Measurements from ENCODE around the gene COG8.
"Not testable (repeated sequence)": the region's sequence is repeated elsewhere in the genome, so short reads cannot be mapped to it uniquely, and the experiment has no call there.

The COG8 gene

GRCh38 chr16:69367980-69368379 lies 28.6 kb upstream of the COG8 start:
- H3K4me1 ChIP-seq (ENCODE audit: control insufficient read depth, insufficient read depth, low read length): peaks cover 7% of the 10 kb centered on the region
- H3K4me3 ChIP-seq (ENCODE audit: low read length): no peak overlapping the region
- H3K36me3 ChIP-seq (ENCODE audit: insufficient read depth, low read length): peaks cover 60% of the 10 kb centered on the region
- no peak overlapping the region for H3K9ac ChIP-seq (ENCODE audit: low read depth, low read length)
- no peak overlapping the region for H3K4me2 ChIP-seq (ENCODE audit: low read length)
- no peaks in the 10 kb centered on the region for H3K27me3 ChIP-seq (ENCODE audit: control insufficient read depth, insufficient read depth, low read length)
- H3K9me3 ChIP-seq (replicated peaks; ENCODE audit: low read length): no peaks in the 10 kb centered on the region

- Histone ChIP-seq H3K9me3 (replicated peaks; ENCODE audit: low read length) (no peaks in the 10 kb centered on the region), H3K4me2 (ENCODE audit: low read length) (no peak overlapping the region), H3K36me3 (ENCODE audit: insufficient read depth, low read length) (peaks cover 57% of the 10 kb centered on the region), H3K4me1 (ENCODE audit: control insufficient read depth, insufficient read depth, low read length) (peaks cover 7% of the 10 kb centered on the region), H3K4me3 (ENCODE audit: low read length) (no peak overlapping the region), H3K27me3 (ENCODE audit: control insufficient read depth, insufficient read depth, low read length) (no peaks in the 10 kb centered on the region), H3K9ac (ENCODE audit: low read depth, low read length) (peak overlapping the region; percentile 9)
Measured at GRCh38 chr16:69366431-69366830, 27.1 kb upstream of the COG8 start.

DNA sequence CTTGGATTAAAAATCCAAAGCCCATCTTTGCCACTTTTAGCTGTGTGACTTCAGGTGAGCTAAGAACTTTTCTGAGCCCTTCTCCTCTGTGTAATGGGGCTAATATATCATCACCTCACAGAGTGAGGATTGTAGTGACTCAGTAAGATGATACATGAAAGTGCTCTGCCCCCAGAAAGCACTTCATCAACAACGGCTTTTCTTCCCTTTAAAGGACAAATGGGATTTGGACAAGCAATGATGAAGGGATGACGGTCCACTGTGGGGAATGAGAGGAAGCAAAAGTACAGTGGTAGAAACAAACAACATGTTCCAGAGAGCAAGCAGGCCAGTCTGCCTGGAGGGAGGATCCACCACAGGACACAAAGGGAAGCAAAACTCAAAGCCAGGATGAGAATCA lies 26.5 kb upstream of the COG8 start:
- Histone ChIP-seq H3K27me3 (ENCODE audit: control insufficient read depth, insufficient read depth, low read length) (no peaks in the 10 kb centered on the region), H3K4me2 (ENCODE audit: low read length) (no peak overlapping the region), H3K4me3 (ENCODE audit: low read length) (no peak overlapping the region)

DNA sequence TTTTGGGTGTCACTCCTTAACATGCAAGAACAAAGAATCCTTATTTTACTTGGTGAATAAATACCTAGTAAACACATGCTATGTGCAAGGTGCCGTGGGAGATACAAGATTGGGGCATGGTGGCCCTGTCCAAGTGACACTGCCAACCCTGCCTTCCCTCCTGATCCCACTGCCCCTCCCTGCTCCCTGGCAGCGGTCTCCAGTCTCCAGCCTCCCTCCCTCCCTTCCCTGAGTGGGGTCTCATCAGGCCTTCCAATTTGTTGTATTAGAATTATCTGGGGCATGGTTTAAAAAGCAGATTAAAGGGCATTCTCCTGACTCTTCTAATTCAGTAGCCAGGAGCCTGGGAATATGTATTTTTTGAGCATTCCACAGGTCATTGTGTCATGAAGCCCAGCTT lies 24.7 kb upstream of the COG8 start:
- Histone ChIP-seq H3K9ac (ENCODE audit: low read depth, low read length) (no peak overlapping the region), H3K4me1 (ENCODE audit: control insufficient read depth, insufficient read depth, low read length) (peaks cover 7% of the 10 kb centered on the region), H3K4me2 (ENCODE audit: low read length) (no peak overlapping the region), H3K36me3 (ENCODE audit: insufficient read depth, low read length) (peaks cover 40% of the 10 kb centered on the region), H3K4me3 (ENCODE audit: low read length) (no peak overlapping the region), H3K9me3 (replicated peaks; ENCODE audit: low read length) (no peaks in the 10 kb centered on the region), H3K27me3 (ENCODE audit: control insufficient read depth, insufficient read depth, low read length) (no peaks in the 10 kb centered on the region)

More for the DNA sequence above, 26.5 kb upstream of the COG8 start:
- Histone ChIP-seq H3K9me3 (replicated peaks; ENCODE audit: low read length) (no peaks in the 10 kb centered on the region), H3K36me3 (ENCODE audit: insufficient read depth, low read length) (peaks cover 55% of the 10 kb centered on the region), H3K9ac (ENCODE audit: low read depth, low read length) (peak overlapping the region; percentile 9), H3K4me1 (ENCODE audit: control insufficient read depth, insufficient read depth, low read length) (peaks cover 7% of the 10 kb centered on the region)

GRCh38 chr16:69363281-69363717 lies 23.9 kb upstream of the COG8 start:
- Histone ChIP-seq H3K9ac (ENCODE audit: low read depth, low read length) (no peak overlapping the region), H3K4me2 (ENCODE audit: low read length) (no peak overlapping the region), H3K27me3 (ENCODE audit: control insufficient read depth, insufficient read depth, low read length) (no peaks in the 10 kb centered on the region), H3K4me3 (ENCODE audit: low read length) (no peak overlapping the region), H3K9me3 (replicated peaks; ENCODE audit: low read length) (no peaks in the 10 kb centered on the region), H3K4me1 (ENCODE audit: control insufficient read depth, insufficient read depth, low read length) (peaks cover 7% of the 10 kb centered on the region), H3K36me3 (ENCODE audit: insufficient read depth, low read length) (peaks cover 36% of the 10 kb centered on the region)

DNA sequence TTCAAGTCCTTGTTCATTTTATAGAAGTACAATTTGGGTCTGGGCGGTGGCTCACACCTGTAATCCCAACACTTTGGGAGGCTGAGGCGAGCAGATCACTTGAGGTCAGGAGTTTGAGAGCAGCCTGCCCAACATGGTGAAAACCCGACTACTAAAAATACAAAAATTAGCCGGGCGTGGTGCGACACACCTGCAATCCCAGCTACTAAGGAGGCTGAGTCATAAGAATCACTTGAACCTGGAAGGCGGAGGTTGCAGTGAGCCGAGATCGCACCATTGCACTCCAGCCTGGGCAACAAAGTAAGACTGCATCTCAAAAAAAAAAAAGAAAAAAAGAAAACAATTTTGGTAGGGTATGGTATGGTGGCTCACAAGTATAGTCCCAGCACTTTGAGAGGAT lies 20.7 kb upstream of the COG8 start:
- H3K9me3 ChIP-seq (replicated peaks; ENCODE audit: low read length); H3K4me3 ChIP-seq (ENCODE audit: low read length); H3K4me2 ChIP-seq (ENCODE audit: low read length); H3K27me3 ChIP-seq (ENCODE audit: control insufficient read depth, insufficient read depth, low read length); H3K9ac ChIP-seq (ENCODE audit: low read depth, low read length): not testable (repeated sequence)
- Histone ChIP-seq H3K4me1 (ENCODE audit: control insufficient read depth, insufficient read depth, low read length) (peaks cover 14% of the 10 kb centered on the region), H3K36me3 (ENCODE audit: insufficient read depth, low read length) (peaks cover 12% of the 10 kb centered on the region)

DNA sequence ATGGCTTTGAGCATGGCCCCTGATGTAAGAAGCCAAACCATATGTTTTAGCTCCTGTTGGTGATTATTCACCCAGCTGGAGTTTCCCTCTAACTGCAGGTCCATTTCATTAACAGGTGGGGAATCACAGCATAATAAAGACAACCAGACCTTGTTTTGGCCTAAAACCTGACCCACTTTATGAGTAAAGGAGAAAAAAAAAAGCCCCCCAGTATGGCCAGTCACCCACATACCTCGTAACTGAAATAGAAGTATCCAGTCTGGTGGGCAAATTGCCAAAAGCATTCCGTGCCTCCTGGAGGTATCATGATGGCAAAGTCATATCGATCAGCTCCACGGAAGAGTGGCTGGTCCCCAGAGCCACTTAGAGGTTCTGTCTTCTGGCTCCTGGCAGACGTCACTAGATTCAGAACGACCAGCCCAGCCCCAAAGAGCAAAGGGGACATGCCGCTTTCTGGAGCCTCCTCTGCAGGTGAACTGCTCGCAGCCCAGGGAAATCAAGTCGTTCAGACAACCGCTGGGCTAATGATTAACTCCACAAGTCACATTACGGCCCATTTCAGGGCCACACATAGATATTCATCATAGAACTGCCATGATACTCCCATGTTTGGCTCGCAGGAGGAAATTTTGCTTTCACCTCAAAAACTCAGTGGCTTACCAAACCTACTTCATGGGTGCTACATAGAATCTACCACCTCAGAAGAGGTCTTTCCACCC lies 12.1 kb upstream of the COG8 start, which contains the start of gene TMED6:
Gene TMED6 (minus strand): TSS at position 478 of the 719 bp plus-strand sequence. CDS start 33 bp downstream, at position 445.
- Histone ChIP-seq H3K4me1 (ENCODE audit: control insufficient read depth, insufficient read depth, low read length) (peaks cover 3% of the 10 kb centered on the region), H3K36me3 (ENCODE audit: insufficient read depth, low read length) (peaks cover 3% of the 10 kb centered on the region), H3K4me2 (ENCODE audit: low read length) (no peak within 1 kb of the TSS), H3K9ac (ENCODE audit: low read depth, low read length) (no peak within 1 kb of the TSS), H3K4me3 (ENCODE audit: low read length) (no peak within 1 kb of the TSS), H3K27me3 (ENCODE audit: control insufficient read depth, insufficient read depth, low read length) (no peaks in the 10 kb centered on the region), H3K9me3 (replicated peaks; ENCODE audit: low read length) (no peaks in the 10 kb centered on the region)

DNA sequence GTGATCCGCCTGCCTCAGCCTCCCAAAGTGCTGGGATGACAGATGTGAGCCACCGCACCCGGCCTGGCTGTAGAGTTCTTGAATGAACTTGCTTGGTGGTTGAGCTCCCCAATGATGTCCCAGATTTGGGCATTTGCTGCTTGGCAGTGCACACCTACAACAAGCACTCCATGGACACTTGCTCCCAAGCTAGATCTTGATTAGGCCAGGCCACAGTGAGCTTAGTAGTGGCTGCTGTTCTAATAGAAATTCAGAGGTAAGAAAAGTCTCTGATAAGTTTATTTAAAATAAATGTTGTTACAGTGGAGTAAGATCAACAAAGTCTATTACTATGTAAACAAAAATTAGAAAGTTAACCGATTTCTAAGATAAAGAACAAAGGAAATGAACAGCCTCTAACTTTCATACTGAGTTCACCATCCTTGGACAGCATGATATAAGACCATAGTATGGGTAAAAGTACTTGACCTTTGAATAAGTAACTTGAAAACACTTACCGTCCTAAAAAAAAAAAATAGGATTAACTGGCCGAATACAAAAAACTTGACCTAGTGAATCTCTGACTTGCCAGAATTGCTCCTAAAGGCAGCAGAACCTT lies 11.3 kb upstream of the COG8 start:
- Histone ChIP-seq H3K4me1 (ENCODE audit: control insufficient read depth, insufficient read depth, low read length) (no peaks in the 10 kb centered on the region), H3K4me3 (ENCODE audit: low read length) (no peak overlapping the region), H3K4me2 (ENCODE audit: low read length) (no peak overlapping the region), H3K9me3 (replicated peaks; ENCODE audit: low read length) (no peaks in the 10 kb centered on the region), H3K27me3 (ENCODE audit: control insufficient read depth, insufficient read depth, low read length) (no peaks in the 10 kb centered on the region), H3K9ac (ENCODE audit: low read depth, low read length) (no peak overlapping the region), H3K36me3 (ENCODE audit: insufficient read depth, low read length) (no peaks in the 10 kb centered on the region)

GRCh38 chr16:69349536-69349935 lies 10.2 kb upstream of the COG8 start:
- Histone ChIP-seq H3K4me1 (ENCODE audit: control insufficient read depth, insufficient read depth, low read length) (no peaks in the 10 kb centered on the region), H3K27me3 (ENCODE audit: control insufficient read depth, insufficient read depth, low read length) (no peaks in the 10 kb centered on the region), H3K4me2 (ENCODE audit: low read length) (no peak overlapping the region), H3K9ac (ENCODE audit: low read depth, low read length) (no peak overlapping the region), H3K9me3 (replicated peaks; ENCODE audit: low read length) (no peaks in the 10 kb centered on the region), H3K4me3 (ENCODE audit: low read length) (no peak overlapping the region), H3K36me3 (ENCODE audit: insufficient read depth, low read length) (no peaks in the 10 kb centered on the region)

- Histone ChIP-seq H3K27me3 (ENCODE audit: control insufficient read depth, insufficient read depth, low read length) (no peaks in the 10 kb centered on the region), H3K36me3 (ENCODE audit: insufficient read depth, low read length) (peaks cover 3% of the 10 kb centered on the region), H3K4me3 (ENCODE audit: low read length) (no peak overlapping the region), H3K9me3 (replicated peaks; ENCODE audit: low read length) (no peaks in the 10 kb centered on the region), H3K4me1 (ENCODE audit: control insufficient read depth, insufficient read depth, low read length) (no peaks in the 10 kb centered on the region), H3K9ac (ENCODE audit: low read depth, low read length) (no peak overlapping the region), H3K4me2 (ENCODE audit: low read length) (no peak overlapping the region)
Measured at GRCh38 chr16:69348222-69348621, 8.9 kb upstream of the COG8 start.

DNA sequence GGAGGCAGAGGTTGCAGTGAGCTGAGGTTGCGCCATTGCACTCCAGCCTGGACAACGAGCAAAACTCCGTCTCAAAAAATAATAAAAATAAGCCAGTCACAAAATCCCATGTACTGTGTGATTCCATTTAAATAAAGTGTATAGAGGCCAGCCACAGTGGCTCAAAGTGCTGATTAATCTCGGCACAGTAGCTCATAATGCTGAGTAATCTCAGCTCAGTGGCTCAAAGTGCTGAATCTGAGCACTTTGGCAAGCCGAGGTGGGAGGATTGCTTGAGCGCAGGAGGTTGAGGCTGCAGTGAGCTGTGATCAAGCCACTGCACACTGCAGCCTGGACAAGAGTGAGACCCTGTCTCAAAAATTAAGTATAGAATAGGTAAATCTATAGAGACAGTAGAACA lies 7.3 kb upstream of the COG8 start:
- no peaks in the 10 kb centered on the region for H3K4me1 ChIP-seq (ENCODE audit: control insufficient read depth, insufficient read depth, low read length)
- H3K36me3 ChIP-seq (ENCODE audit: insufficient read depth, low read length): peaks cover 14% of the 10 kb centered on the region
- H3K27me3 ChIP-seq (ENCODE audit: control insufficient read depth, insufficient read depth, low read length): no peaks in the 10 kb centered on the region
- no peaks in the 10 kb centered on the region for H3K9me3 ChIP-seq (replicated peaks; ENCODE audit: low read length)
- H3K4me3 ChIP-seq (ENCODE audit: low read length): no peak overlapping the region
- H3K4me2 ChIP-seq (ENCODE audit: low read length): no peak overlapping the region
- H3K9ac ChIP-seq (ENCODE audit: low read depth, low read length): no peak overlapping the region

GRCh38 chr16:69345923-69346322 lies 6.6 kb upstream of the COG8 start:
- H3K27me3 ChIP-seq (ENCODE audit: control insufficient read depth, insufficient read depth, low read length): no peaks in the 10 kb centered on the region
- peaks cover 22% of the 10 kb centered on the region for H3K36me3 ChIP-seq (ENCODE audit: insufficient read depth, low read length)
- no peak overlapping the region for H3K9ac ChIP-seq (ENCODE audit: low read depth, low read length)

More at GRCh38 chr16:69345923-69346322, 6.6 kb upstream of the COG8 start:
- Histone ChIP-seq H3K4me2 (ENCODE audit: low read length) (no peak overlapping the region), H3K9me3 (replicated peaks; ENCODE audit: low read length) (no peaks in the 10 kb centered on the region), H3K4me1 (ENCODE audit: control insufficient read depth, insufficient read depth, low read length) (peaks cover 3% of the 10 kb centered on the region), H3K4me3 (ENCODE audit: low read length) (no peak overlapping the region)
